Tibial artery (tissue), 4 donors: ENCODE results near the gene UTP25.

ENCODE experiments used
- DNase-seq, 2 donors: peaks; one replicate each; pipeline ENCODE4 v3.0.0-alpha.2; 2019
- H3K27ac ChIP-seq, 2 donors: fragments of 200-600 bp; sonication (generic) in 1 of 2; 1 replicate in 1 of 2; 2 replicates in 1 of 2; pipeline ENCODE4 v1.5.1; 2018 to 2019; ENCODE audit warnings: mild to moderate bottlenecking in 1 of 2
- H3K27me3 ChIP-seq, 2 donors: fragments of 200-600 bp; sonication (generic) in 1 of 2; one replicate each; pipeline versions ENCODE4 v1.5.1 to v1.6.0; 2016 to 2019
- H3K36me3 ChIP-seq, 3 donors: fragments of 200-600 bp; sonication (generic) in 2 of 3; one replicate each; pipeline ENCODE4 v1.5.1; 2016 to 2019; ENCODE audit warnings: mild to moderate bottlenecking in 2 of 3
- H3K4me1 ChIP-seq, 4 donors: fragments of 200-600 bp; sonication (generic) in 2 of 4; 1 replicate in 3 of 4; 2 replicates in 1 of 4; pipeline ENCODE4 v1.5.1; 2016 to 2019
- H3K4me3 ChIP-seq, 2 donors: fragments of 200-600 bp; sonication (generic) in 1 of 2; 1 replicate in 1 of 2; 2 replicates in 1 of 2; pipeline ENCODE4 v1.5.1; 2018 to 2019; ENCODE audit warnings: mild to moderate bottlenecking in 2 of 2
- H3K9me3 ChIP-seq, 3 donors: fragments of 200-600 bp; sonication (generic) in 1 of 3; one replicate each; pipeline ENCODE4 v1.5.1; 2016 to 2019
- intact Hi-C: fragments of 100-400 bp; cut with DNase I; formaldehyde crosslinking; loops from one replicate; pipeline ENCODE4 v1.15.0; 2023; ENCODE audit warnings: low total_unique reads
- TF ChIP-seq, protein P1 (sequence below), 2 experiments: fragments of 200-600 bp in 1 of 2; fragments of 450-650 bp in 1 of 2; IDR thresholded peaks; one replicate each; pipeline ENCODE4 v1.5.1; 2017 to 2019; ENCODE audit warnings: antibody characterized with exemption in 2 of 2, mild to moderate bottlenecking in 1 of 2, moderate library complexity in 1 of 2

Gene UTP25

DNA sequence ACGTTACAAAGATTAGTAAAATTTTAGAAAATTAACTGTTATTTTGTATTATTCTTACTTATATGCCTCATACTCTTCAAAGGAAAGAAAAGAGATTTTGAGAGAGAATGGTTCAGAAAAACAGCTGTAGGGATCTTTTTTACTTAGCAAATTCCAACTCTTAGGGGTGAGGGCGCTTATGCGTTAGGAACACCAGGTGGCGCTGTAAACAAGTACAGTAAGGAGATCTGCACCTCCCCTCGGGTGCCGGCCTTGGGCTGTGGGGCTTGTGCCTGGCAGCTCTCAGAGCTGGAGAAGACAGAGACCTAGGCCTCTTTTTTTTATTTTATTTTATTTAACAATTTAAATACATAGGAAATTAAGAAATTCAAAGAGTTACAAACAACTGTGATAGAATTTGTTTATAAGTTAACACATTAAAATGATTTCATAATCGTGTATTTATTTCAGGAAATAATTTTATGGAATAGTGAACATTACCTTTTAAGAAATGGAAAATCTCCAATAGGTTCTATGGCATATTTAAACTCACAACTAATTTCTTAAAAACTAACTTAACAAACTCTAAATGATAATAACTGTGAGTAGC, 32.6 kb downstream of the UTP25 start:
- TF ChIP-seq, protein P1, sequence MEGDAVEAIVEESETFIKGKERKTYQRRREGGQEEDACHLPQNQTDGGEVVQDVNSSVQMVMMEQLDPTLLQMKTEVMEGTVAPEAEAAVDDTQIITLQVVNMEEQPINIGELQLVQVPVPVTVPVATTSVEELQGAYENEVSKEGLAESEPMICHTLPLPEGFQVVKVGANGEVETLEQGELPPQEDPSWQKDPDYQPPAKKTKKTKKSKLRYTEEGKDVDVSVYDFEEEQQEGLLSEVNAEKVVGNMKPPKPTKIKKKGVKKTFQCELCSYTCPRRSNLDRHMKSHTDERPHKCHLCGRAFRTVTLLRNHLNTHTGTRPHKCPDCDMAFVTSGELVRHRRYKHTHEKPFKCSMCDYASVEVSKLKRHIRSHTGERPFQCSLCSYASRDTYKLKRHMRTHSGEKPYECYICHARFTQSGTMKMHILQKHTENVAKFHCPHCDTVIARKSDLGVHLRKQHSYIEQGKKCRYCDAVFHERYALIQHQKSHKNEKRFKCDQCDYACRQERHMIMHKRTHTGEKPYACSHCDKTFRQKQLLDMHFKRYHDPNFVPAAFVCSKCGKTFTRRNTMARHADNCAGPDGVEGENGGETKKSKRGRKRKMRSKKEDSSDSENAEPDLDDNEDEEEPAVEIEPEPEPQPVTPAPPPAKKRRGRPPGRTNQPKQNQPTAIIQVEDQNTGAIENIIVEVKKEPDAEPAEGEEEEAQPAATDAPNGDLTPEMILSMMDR (IDR thresholded peaks at IDR 0.05) = peak; percentile 52 to 79
- peaks cover 0 to 21% of the 10 kb centered on the region in 2 donors for H3K27me3 ChIP-seq
- intact Hi-C loops = loop anchor here (10.0 kb wide), 1 partner anchor 134 kb away; no protein-coding TSS in a partner anchor
- H3K4me1 ChIP-seq = no peaks in the 10 kb centered on the region
- H3K36me3 ChIP-seq = no peaks in the 10 kb centered on the region
- no peaks in the 10 kb centered on the region for H3K9me3 ChIP-seq
- no peak overlapping the region for H3K4me3 ChIP-seq
- peak; percentile 70 to 75 for DNase-seq
- no peak overlapping the region for H3K27ac ChIP-seq

DNA sequence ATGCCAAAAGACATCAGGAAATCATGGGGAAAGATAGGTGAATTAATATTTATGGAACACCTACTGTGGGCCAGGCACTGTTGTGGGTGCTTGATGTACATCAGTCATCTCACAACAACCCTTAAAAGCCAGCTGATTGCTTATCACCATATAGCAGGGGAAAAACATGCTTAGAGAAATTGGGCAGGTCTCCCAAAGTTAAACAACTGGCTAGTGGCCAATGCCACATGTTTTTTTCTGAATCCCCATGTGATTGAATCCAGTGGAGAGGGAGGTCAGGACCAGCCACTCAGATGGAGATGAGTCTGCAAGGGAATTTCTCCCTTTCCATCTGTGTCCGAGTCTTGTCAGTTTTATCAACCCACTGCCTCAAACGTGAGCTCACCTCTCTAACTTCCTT, 33.5 kb downstream of the UTP25 start:
- intact Hi-C loops = loop anchor here (10.0 kb wide), 1 partner anchor 134 kb away; no protein-coding TSS in a partner anchor
- no peaks in the 10 kb centered on the region for H3K4me1 ChIP-seq
- H3K9me3 ChIP-seq = no peaks in the 10 kb centered on the region
- H3K27ac ChIP-seq = no peak overlapping the region
- DNase-seq = no peak
- H3K36me3 ChIP-seq = no peaks in the 10 kb centered on the region
- H3K4me3 ChIP-seq = no peak overlapping the region
- TF ChIP-seq, protein P1 (IDR thresholded peaks at IDR 0.05) = no peak
- H3K27me3 ChIP-seq = peaks cover 0 to 21% of the 10 kb centered on the region in 2 donors

DNA sequence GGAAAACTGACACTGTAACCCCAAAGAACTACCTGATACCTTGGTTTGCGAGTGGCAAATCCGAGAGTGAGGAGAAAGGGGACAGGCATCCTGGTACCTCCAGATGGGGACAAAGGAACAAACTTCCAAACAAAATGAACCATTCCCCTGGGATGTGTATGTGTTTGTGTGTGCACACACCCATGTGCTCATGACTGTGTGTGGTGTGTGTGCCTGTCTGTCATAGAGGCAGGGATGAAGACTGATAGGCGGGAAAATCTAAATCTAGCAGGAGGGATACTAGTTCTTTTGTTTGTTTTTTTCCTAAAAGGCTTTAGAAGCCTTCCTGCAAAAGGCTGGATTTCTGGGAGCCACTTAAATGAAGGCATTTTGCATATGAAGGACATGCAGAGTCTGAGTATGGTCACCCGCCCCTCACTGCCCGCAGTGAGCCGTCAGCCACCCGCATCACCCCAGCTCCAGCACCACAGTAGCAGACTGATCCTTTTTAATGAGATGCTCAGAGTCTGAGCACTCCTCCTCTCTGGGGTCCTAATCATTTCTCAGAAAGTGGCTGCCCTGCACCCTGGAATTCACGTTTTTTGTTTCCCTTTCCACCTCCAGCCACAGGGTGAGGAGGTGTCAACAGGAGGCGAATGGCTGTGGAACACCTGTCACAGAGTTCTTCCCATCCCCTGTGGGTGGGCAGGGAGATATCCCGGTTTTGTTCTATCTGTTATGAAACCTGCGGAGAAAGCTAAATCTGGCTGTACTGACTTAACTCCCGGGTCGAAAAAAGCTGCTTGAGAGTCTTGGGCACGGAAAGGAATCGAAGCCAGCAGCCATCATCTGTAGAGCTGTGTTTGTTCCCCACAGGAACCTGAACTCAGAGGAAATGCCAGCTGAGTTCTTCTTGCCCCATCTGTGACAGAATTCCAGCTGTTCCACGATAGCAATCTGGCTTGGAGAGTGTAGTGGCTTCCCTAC, 34.9 kb downstream of the UTP25 start:
- H3K9me3 ChIP-seq = peaks cover 0 to 10% (median 0%) of the 10 kb centered on the region in 3 donors
- H3K27ac ChIP-seq = no peak overlapping the region
- intact Hi-C loops = loop anchor here (10.0 kb wide), 1 partner anchor 132 kb away; no protein-coding TSS in a partner anchor

DNA sequence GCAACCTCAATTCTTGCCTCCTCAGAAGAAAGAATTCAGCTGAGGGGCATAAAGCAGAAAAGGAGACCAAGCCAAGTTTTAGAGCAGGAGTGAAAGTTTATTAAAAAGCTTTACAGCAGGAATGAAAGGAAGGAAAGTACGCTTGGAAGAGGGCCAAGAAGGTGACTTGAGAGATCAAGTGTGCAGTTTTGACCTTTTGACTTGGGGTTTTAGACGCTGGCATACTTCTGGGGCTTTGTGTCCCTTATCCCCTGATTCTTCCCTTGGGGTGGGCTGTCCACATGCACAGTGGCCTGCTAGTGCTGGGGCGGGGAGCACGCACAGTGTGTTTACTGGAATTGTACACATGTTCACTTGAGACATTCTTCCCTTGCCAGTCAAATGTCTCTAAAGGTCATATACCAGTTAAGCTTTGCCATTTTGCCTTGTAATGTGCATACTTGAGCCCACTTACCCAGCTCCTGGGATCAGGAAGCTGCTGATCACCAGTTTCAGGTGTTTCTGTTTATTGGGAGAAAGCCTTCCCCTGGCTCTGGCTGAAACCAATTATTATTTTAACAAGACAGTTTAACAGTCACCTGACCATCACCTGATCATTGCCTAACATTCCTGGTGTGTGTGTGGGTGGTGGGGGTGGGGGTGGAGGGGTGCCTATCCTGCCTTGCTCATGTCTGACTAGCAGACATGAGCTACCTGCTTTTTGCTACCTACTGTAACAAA, 36.2 kb downstream of the UTP25 start:
- H3K36me3 ChIP-seq = no peaks in the 10 kb centered on the region
- H3K27ac ChIP-seq = no peak overlapping the region
- DNase-seq = no peak
- intact Hi-C loops = loop anchor here (10.0 kb wide), 1 partner anchor 131 kb away; no protein-coding TSS in a partner anchor
- TF ChIP-seq, protein P1 (IDR thresholded peaks at IDR 0.05) = no peak
- peaks cover 0 to 11% (median 0%) of the 10 kb centered on the region in 3 donors for H3K9me3 ChIP-seq
- H3K4me1 ChIP-seq = no peaks in the 10 kb centered on the region
- H3K27me3 ChIP-seq = peaks cover 0 to 21% of the 10 kb centered on the region in 2 donors
- H3K4me3 ChIP-seq = no peak overlapping the region

More for the DNA sequence above, 34.9 kb downstream of the UTP25 start:
- TF ChIP-seq, protein P1 (IDR thresholded peaks at IDR 0.05) = no peak
- no peaks in the 10 kb centered on the region for H3K4me1 ChIP-seq
- peaks cover 0 to 21% of the 10 kb centered on the region in 2 donors for H3K27me3 ChIP-seq
- DNase-seq = no peak
- no peaks in the 10 kb centered on the region for H3K36me3 ChIP-seq
- H3K4me3 ChIP-seq = no peak overlapping the region

DNA sequence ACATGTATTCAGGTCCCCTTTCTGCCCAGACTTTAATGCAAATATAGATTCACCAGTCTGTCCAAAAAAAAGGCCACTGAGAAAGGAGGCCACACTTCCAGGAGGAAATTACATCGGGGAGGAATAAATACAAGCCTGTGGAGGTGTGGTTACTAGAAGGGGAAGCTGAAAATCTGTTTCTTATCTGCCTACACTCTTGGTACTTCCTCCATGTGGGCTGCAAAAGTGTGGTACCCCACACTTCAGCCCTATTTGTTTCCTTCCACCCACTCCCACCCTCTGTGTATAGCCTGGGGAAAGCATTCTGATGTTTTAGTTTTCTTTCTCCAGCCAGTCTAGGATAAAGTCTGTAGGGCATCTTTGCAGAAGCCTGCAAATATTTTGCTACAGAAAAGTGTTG, 38.4 kb downstream of the UTP25 start:
- intact Hi-C loops = loop anchor here (10.0 kb wide), 1 partner anchor 129 kb away; no protein-coding TSS in a partner anchor
- Histone ChIP-seq H3K27ac (no peak overlapping the region), H3K27me3 (peaks cover 0 to 15% of the 10 kb centered on the region in 2 donors), H3K4me1 (no peaks in the 10 kb centered on the region), H3K9me3 (peaks cover 0 to 11% (median 0%) of the 10 kb centered on the region in 3 donors), H3K36me3 (no peaks in the 10 kb centered on the region), H3K4me3 (no peak overlapping the region)
- DNase-seq = no peak
- TF ChIP-seq, protein P1 (IDR thresholded peaks at IDR 0.05) = no peak
